Measurements from ENCODE around the gene NFIB.

The NFIB gene

GRCh38 chr9:14270358-14271092, 43.4 kb downstream of the NFIB start:
- Histone ChIP-seq H3K9me3 (replicated peaks in 1 of 11) (no peaks in the 10 kb centered on the region), H3K9ac (no peak overlapping the region), H4K20me1 (no peaks in the 10 kb centered on the region), H3K4me1 (peaks cover 14 to 22% (median 17%) of the 10 kb centered on the region in 10 experiments), H3K27ac (no peak overlapping the region), H3K4me3 (no peak overlapping the region), H3K27me3 (no peaks in the 10 kb centered on the region), H3K36me3 (no peaks in the 10 kb centered on the region), H3K4me2 (no peak overlapping the region)
- TF ChIP-seq Cebpa-rat (IDR thresholded peaks at IDR 0.05): no peak

- Histone ChIP-seq H3K27ac (no peak overlapping the region), H3K27me3 (no peaks in the 10 kb centered on the region), H3K4me1 (peaks cover 14 to 22% (median 17%) of the 10 kb centered on the region in 10 experiments), H4K20me1 (no peaks in the 10 kb centered on the region), H3K4me2 (no peak overlapping the region), H3K9ac (no peak overlapping the region), H3K9me3 (replicated peaks in 1 of 11) (no peaks in the 10 kb centered on the region), H3K4me3 (no peak overlapping the region), H3K36me3 (no peaks in the 10 kb centered on the region)
- no peak for TF ChIP-seq Cebpa-rat (IDR thresholded peaks at IDR 0.05)
Observed at GRCh38 chr9:14269916-14270315, 44.0 kb downstream of the NFIB start.

GRCh38 chr9:14263707-14264483, 50.0 kb downstream of the NFIB start:
- Histone ChIP-seq H3K4me1 (no peaks in the 10 kb centered on the region), H4K20me1 (no peaks in the 10 kb centered on the region), H3K4me3 (no peak overlapping the region), H3K36me3 (no peaks in the 10 kb centered on the region), H3K27me3 (no peaks in the 10 kb centered on the region), H3K9me3 (replicated peaks in 1 of 11) (no peaks in the 10 kb centered on the region), H3K4me2 (no peak overlapping the region), H3K9ac (no peak overlapping the region), H3K27ac (no peak overlapping the region)
- TF ChIP-seq Cebpa-rat (IDR thresholded peaks at IDR 0.05): no peak

GRCh38 chr9:14262827-14263226, 51.1 kb downstream of the NFIB start:
- TF ChIP-seq Cebpa-rat (IDR thresholded peaks at IDR 0.05): no peak
- Histone ChIP-seq H3K9me3 (replicated peaks in 1 of 11) (no peaks in the 10 kb centered on the region), H4K20me1 (no peaks in the 10 kb centered on the region)

GRCh38 chr9:14261616-14262015, 52.3 kb downstream of the NFIB start:
- Histone ChIP-seq H3K27me3 (no peaks in the 10 kb centered on the region), H3K4me2 (no peak overlapping the region), H3K4me1 (peaks cover 0 to 5% (median 0%) of the 10 kb centered on the region in 10 experiments; a peak in 1 of 20 replicates), H3K36me3 (no peaks in the 10 kb centered on the region), H3K9ac (no peak overlapping the region), H3K4me3 (no peak overlapping the region), H3K9me3 (replicated peaks in 1 of 11) (no peaks in the 10 kb centered on the region), H3K27ac (no peak overlapping the region), H4K20me1 (no peaks in the 10 kb centered on the region)
- no peak for TF ChIP-seq Cebpa-rat (IDR thresholded peaks at IDR 0.05)

More at GRCh38 chr9:14262827-14263226, 51.1 kb downstream of the NFIB start:
- H3K4me3 ChIP-seq: no peak overlapping the region
- H3K36me3 ChIP-seq: no peaks in the 10 kb centered on the region
- no peak overlapping the region for H3K4me2 ChIP-seq
- H3K27me3 ChIP-seq: no peaks in the 10 kb centered on the region
- H3K4me1 ChIP-seq: no peaks in the 10 kb centered on the region
- H3K27ac ChIP-seq: no peak overlapping the region
- no peak overlapping the region for H3K9ac ChIP-seq

- peaks cover 0 to 5% (median 0%) of the 10 kb centered on the region in 10 experiments; a peak in 1 of 20 replicates for H3K4me1 ChIP-seq
- no peaks in the 10 kb centered on the region for H3K36me3 ChIP-seq
- no peak for TF ChIP-seq Cebpa-rat (IDR thresholded peaks at IDR 0.05)
- H3K9ac ChIP-seq: no peak overlapping the region
- no peaks in the 10 kb centered on the region for H4K20me1 ChIP-seq
- no peak overlapping the region for H3K4me3 ChIP-seq
- no peaks in the 10 kb centered on the region for H3K27me3 ChIP-seq
- H3K4me2 ChIP-seq: no peak overlapping the region
- H3K27ac ChIP-seq: no peak overlapping the region
- no peaks in the 10 kb centered on the region for H3K9me3 ChIP-seq (replicated peaks in 1 of 11)
Observed at GRCh38 chr9:14260101-14260500, 53.8 kb downstream of the NFIB start.

- Histone ChIP-seq H3K4me3 (no peak overlapping the region), H3K27me3 (no peaks in the 10 kb centered on the region), H3K27ac (no peak overlapping the region), H3K4me2 (no peak overlapping the region), H3K9ac (no peak overlapping the region), H4K20me1 (no peaks in the 10 kb centered on the region), H3K4me1 (peaks cover 0 to 5% (median 0%) of the 10 kb centered on the region in 10 experiments; a peak in 1 of 20 replicates), H3K9me3 (replicated peaks in 1 of 11) (no peaks in the 10 kb centered on the region), H3K36me3 (no peaks in the 10 kb centered on the region)
- TF ChIP-seq Cebpa-rat (IDR thresholded peaks at IDR 0.05): no peak
Observed at GRCh38 chr9:14258660-14259239, 55.2 kb downstream of the NFIB start.

- Histone ChIP-seq H3K27ac (no peak overlapping the region), H3K9me3 (replicated peaks in 1 of 11) (no peaks in the 10 kb centered on the region), H3K9ac (no peak overlapping the region), H3K4me1 (peaks cover 0 to 5% (median 0%) of the 10 kb centered on the region in 10 experiments; a peak in 1 of 20 replicates), H3K36me3 (no peaks in the 10 kb centered on the region), H3K4me3 (no peak overlapping the region), H4K20me1 (no peaks in the 10 kb centered on the region), H3K4me2 (no peak overlapping the region), H3K27me3 (no peaks in the 10 kb centered on the region)
- no peak for TF ChIP-seq Cebpa-rat (IDR thresholded peaks at IDR 0.05)
Observed at GRCh38 chr9:14258156-14258555, 55.8 kb downstream of the NFIB start.

- Histone ChIP-seq H3K27ac (no peak overlapping the region), H3K4me1 (peaks cover 0 to 5% (median 0%) of the 10 kb centered on the region in 10 experiments; a peak in 1 of 20 replicates), H3K9ac (no peak overlapping the region), H3K4me2 (no peak overlapping the region), H3K9me3 (replicated peaks in 1 of 11) (no peaks in the 10 kb centered on the region), H4K20me1 (no peaks in the 10 kb centered on the region), H3K4me3 (no peak overlapping the region), H3K36me3 (no peaks in the 10 kb centered on the region), H3K27me3 (no peaks in the 10 kb centered on the region)
- TF ChIP-seq Cebpa-rat (IDR thresholded peaks at IDR 0.05): no peak
Observed at GRCh38 chr9:14256588-14256987, 57.4 kb downstream of the NFIB start.

All from BLaER1 treated with 17β-estradiol and CSF1 and Interleukin-3, amounts not matched to agents 10 nM and 100 nM (cell line).